GM19395 (cell line): Measurements from ENCODE around the gene IMMP2L.

Experiments
- ATAC-seq: cut with Tn5 transposase; IDR thresholded peaks from one replicate; pipeline ENCODE4 v1.9.1; 2021; ENCODE audit warnings: mild to moderate bottlenecking, moderate library complexity; ENCODE audit not compliant: unreplicated experiment

IMMP2L gene

DNA sequence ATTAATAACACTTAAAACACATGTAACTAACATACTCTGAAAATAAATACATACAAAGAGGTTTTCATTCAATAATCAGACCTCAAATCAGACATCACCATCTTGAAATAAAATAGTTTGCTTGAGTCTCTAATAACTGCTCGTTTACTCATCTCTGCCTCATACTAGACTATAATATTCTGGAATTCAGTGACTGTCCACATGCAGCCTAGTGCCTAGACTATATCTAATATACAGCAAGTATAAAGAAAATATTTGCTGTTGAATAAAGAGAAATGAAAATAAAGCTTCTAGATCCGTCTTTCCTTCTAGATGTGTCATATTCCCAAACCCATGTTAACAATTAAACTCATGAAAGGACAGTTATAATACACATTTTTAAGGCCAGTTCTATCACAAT lies 707.6 kb downstream of the IMMP2L start:
- no peak for ATAC-seq

DNA sequence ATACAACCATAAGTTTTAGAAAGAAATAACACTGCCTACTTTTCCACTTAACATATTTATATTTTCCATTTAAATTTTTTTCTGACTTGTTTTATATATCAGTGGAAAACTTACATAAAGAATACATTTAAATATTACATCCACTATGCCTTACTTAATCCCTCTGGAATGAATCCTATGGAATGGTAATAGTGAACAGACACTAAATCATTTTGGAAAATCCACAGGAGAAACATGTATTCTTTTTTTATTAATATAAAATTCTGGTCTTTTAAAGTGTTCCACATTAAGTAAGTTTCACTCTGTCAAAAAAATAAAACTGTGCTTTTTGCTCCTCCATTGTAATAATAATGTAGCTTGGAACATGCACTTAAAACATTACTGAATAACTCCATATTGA lies 708.1 kb downstream of the IMMP2L start:
- ATAC-seq, result no peak

GRCh38 chr7:110853263-110853662 lies 709.0 kb downstream of the IMMP2L start:
- ATAC-seq, result no peak

DNA sequence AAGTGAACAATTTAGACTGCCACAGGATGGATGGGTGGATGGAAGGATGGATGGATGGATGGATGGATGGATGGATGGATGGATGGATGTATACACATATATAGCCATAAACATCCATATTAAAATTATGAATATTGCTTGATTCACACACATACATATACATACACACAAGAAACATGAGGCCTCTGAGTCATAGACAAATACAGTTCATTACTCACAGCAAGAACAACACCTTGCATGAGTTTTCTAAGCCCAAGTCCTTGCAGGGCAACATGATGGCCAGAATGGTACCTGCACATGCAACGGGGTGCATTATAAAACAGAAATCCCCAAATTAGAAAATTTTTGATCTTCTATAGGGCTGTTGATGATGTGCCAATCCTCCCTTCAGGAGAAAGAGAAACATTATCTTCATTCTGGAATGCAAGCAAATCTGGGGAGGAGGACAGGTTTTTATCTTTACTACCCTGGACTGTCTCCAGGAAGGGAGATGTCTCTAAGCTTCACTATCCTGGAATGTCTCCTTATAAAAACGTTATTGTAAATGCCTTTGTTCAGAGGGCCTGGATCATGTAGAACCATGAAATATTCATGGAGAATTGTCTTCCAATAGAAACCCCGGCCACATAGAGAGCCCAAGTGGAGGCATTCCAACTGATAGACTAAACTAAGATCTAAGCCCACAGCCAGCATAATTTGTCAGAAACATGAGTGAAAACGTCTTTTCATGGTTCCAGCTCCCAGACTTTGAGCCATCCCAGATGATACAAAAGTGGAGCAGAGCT lies 709.9 kb downstream of the IMMP2L start:
- ATAC-seq, result no peak

- no peak for ATAC-seq
Measured at GRCh38 chr7:110850224-110850623, 712.1 kb downstream of the IMMP2L start.

- ATAC-seq, result no peak
Measured at GRCh38 chr7:110842796-110843195, 719.5 kb downstream of the IMMP2L start.

DNA sequence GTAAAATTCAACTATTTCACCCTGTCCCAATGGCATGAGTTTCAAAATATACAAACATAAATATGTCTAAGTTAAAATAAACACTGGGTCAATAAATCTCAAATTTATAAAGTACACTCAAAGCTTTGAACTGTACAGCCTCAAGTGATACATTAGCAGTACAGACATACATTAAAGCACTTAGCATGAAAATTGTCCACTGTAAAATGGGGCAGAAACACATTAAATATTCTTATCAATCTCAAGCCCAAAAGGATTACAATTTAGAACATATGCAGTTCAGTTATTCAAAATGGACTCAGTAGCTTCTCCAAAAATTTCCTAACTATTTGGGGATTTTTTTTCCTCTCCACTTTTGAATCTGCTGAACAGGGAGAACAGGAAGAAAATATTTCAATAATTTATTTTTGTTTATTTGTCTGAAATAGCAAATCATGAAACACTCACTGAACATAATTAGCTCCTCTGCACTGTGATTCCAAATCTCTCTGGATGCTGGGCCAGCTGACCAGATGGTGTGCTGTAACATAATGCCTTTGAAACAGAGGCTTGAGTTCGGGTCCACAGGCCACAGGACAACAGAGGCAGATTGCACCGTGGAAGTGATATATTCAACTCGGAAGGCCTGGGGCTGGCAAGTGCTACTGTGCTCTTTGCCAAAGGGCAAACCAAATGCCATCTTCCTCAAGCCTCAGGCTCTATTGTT lies 720.3 kb downstream of the IMMP2L start:
- no peak for ATAC-seq

GRCh38 chr7:110839866-110840265 lies 722.4 kb downstream of the IMMP2L start:
- ATAC-seq, result no peak

GRCh38 chr7:110835849-110836248 lies 726.4 kb downstream of the IMMP2L start:
- ATAC-seq, result no peak

GRCh38 chr7:110835218-110835617 lies 727.1 kb downstream of the IMMP2L start:
- ATAC-seq, result no peak

- no peak for ATAC-seq
Measured at GRCh38 chr7:110831419-110831818, 730.9 kb downstream of the IMMP2L start.

- ATAC-seq, result no peak
Measured at GRCh38 chr7:110830778-110831177, 731.5 kb downstream of the IMMP2L start.

DNA sequence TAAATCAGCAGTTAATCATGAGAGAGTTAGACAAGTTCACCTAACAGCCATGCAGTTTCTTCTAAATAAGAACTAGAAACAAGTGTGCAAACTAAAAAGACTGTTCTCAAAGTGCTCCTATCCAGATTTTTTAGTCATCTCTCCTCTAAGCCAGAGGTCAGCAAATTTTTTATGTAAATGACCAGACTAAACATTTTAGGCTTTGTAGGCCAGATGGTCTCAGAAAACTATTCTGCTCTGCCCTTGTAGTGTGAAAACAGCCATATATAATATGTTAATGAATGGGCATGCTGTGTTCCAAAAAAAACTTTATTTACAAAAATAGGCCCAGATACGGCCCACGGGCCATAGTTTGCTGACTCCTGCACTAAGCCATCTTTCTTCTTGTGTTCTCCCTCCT lies 734.4 kb downstream of the IMMP2L start:
- no peak for ATAC-seq

DNA sequence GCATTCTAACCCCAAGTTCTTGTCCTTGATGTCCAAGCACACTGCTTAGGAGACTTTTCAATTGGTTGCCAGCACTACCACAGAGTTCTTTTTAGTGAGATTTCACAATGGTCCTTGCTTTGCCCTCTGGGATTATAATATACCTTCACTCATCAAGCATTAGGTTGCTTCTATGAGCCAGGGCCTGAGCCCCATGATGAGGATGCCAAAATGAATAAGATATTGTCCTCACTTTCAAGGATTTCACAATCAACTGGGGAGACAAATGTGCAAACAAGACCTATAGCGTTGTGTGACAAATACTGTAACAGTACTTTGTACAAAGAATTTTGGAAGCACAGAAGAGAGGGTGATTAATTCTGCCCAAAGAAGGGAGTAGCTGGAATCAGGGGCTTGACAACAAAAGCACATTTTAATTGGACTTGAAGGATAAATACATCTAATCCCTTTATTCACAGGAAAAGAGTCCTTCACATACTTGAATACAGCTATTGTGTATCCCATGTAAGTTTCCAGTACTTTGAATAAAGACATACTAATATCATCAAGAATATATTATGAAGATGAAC lies 734.9 kb downstream of the IMMP2L start:
- no peak for ATAC-seq

DNA sequence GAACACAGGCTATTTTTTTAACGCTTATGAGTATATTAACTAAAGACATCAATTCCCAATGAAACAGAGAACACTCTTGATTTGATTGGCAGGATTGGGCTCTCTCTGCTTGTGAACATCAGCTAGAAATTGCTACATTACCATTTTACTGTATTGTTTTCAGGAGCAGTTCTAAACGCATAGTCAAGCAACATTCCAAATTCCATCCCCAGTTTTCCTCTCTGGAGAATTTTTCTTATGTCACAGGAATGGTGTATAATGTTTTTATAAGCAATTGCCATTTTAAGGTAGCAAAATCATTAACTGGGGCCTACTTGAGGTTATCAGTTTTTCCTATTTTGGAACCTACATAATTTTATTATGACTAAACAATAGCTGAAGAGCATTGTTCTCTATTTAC lies 748.3 kb downstream of the IMMP2L start:
- no peak for ATAC-seq

- no peak for ATAC-seq
Measured at GRCh38 chr7:110809832-110810231, 752.5 kb downstream of the IMMP2L start.

DNA sequence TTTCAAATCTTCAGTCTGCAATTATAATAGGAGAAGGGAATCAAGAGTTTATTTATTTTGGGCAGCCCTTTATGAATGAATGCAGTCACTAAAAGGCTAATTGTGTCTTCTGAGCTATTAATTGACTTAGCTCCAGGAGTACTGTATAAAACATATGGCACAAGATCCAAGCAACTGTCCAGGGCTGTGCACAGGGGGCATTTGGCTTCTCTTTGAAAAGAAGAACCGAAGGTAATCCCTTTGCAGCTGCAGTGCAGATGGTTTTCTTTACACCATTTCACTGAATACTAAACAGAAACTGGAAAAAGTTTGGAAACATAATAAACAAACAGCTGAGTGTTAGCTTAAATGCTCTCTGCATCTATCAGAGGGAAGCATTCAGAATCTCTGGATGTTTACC lies 753.9 kb downstream of the IMMP2L start:
- no peak for ATAC-seq

DNA sequence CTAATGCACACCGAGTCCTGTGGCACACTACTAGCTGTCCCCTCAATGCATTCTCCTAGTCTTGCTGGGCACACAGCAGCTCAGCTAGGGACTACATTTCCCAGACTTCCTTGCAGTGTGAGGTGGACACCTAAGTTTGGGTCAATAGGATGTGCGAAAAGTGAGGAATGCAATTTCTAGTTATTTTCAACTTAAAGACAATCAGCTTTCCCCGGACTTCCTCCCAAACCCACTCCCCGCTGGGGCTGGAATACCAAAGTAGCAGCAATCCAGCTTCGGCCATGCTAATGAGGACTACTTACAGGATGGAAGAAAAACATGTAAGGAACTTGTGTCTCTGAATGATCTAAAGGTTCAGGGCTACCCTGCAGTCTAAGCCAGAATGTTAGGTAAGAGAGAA lies 757.8 kb downstream of the IMMP2L start:
- no peak for ATAC-seq

- ATAC-seq, result no peak
Measured at GRCh38 chr7:110803602-110804143, 758.6 kb downstream of the IMMP2L start.

- ATAC-seq, result peak; percentile 79
Measured at GRCh38 chr7:110801502-110801901, 760.8 kb downstream of the IMMP2L start.

GRCh38 chr7:110800984-110801383 lies 761.3 kb downstream of the IMMP2L start:
- ATAC-seq, result peak; percentile 54

- no peak for ATAC-seq
Measured at GRCh38 chr7:110797656-110798055, 764.6 kb downstream of the IMMP2L start.
